HL-60 (cell line): ENCODE measurements around the gene NLGN1.

Experiments
- REST ChIP-seq: IDR thresholded peaks from 2 replicates; pipeline ENCODE4 v1.6.1; 2012; ENCODE audit warnings: low read depth; ENCODE audit not compliant: insufficient replicate concordance
- TF ChIP-seq, protein P1 (sequence below): IDR thresholded peaks from one replicate; pipeline ENCODE4 v1.5.1; 2011; ENCODE audit warnings: low read length, control low read depth, inconsistent platforms; ENCODE audit not compliant: insufficient read depth

DNA sequence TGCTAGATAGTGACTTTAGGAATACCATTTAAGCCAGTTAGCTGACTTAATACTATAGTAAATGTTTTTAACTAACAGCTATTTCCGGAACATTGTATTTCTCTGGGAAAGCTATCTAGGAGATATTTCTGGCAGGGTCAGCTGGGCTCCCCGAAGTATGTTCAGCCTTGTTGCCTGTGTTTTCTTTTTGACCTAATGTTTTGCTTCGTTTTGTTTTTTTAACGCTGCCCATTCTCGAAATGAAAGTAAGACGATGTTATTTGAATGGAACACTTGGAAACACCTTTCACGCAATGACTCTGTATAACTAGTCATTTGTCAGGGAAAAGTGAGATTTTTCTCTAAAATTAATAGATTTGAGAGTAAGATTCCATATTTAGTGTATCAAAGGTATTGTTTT lies 758.7 kb downstream of the NLGN1 start:
- TF ChIP-seq, protein P1, sequence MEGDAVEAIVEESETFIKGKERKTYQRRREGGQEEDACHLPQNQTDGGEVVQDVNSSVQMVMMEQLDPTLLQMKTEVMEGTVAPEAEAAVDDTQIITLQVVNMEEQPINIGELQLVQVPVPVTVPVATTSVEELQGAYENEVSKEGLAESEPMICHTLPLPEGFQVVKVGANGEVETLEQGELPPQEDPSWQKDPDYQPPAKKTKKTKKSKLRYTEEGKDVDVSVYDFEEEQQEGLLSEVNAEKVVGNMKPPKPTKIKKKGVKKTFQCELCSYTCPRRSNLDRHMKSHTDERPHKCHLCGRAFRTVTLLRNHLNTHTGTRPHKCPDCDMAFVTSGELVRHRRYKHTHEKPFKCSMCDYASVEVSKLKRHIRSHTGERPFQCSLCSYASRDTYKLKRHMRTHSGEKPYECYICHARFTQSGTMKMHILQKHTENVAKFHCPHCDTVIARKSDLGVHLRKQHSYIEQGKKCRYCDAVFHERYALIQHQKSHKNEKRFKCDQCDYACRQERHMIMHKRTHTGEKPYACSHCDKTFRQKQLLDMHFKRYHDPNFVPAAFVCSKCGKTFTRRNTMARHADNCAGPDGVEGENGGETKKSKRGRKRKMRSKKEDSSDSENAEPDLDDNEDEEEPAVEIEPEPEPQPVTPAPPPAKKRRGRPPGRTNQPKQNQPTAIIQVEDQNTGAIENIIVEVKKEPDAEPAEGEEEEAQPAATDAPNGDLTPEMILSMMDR, result no peak
- TF ChIP-seq REST, result no peak
